DMS114 treated with DMSO at 0.1 percent for 48 hours (cell line): ENCODE results near the gene PRKG1.

Source experiments
- DNase-seq: peaks from one replicate; lab custom pipeline; 2025; ENCODE audit not compliant: unreplicated experiment; lab: John Stamatoyannopoulos, UW

The PRKG1 gene

DNA sequence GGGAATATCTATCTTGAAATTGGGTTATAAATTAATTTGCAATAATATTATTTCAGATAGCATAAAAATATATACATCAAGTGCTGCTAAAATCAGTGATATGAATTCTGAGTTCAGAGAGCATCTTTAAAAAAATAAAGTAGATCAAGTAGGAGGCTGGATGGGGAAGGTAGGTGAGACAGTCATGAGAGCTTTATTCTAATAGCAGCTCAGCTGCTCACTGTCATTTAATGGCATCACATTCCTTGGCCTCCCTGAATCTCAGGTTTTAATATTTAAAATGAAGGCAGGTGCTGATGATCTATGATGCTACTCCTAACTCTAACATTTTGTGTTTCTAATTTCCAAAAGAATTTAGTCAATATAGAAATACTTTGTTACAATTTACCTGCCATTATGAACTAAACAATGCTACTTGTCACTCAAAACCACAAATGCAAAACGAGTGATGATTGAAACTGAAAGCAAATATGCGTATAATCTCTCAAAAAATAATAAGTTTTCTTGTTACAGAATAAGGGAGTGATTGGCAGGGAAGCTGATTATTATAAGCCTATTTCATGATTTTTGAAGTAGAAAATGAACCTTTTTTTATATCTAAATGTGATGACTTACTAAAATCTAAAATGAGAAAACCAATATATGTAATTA, 772.7 kb downstream of the PRKG1 start:
- DNase-seq, result no peak

DNA sequence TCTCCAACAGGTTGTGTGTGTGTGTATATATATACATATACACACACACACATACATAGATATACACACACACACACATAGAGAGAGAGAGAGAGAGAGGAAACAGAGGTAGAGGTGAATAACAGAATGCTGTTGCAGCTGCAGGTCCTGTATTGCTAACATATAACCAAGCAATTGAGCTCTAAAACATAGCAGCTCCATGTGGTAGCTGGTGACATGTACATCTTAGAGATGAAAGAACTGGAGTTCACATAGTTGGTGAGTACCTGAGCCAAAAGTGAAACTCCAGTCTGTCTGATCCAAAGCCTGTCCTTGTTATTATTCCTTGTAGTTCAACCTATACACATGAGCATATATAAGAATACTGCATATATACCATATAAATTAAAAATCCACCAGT, 778.0 kb downstream of the PRKG1 start:
- no peak for DNase-seq

DNA sequence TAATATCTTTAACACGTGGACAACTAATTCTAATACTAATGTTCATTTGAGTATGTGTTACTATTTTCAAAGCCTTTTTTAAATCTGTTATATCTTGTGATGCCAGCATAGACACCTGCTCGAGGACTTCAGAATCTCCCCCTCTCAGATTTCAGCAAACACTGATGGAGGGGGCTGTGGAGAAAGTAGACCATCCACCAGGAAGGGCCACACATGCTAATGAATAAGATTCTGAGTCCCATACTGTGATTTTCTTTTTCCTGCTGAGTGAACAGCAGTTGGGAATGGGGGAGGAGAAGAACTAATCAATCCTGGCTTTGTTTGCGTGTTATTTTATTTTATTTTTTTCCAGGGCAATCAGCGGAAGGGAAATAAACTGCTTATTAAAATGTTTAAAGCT, 783.0 kb downstream of the PRKG1 start:
- DNase-seq, result no peak

DNA sequence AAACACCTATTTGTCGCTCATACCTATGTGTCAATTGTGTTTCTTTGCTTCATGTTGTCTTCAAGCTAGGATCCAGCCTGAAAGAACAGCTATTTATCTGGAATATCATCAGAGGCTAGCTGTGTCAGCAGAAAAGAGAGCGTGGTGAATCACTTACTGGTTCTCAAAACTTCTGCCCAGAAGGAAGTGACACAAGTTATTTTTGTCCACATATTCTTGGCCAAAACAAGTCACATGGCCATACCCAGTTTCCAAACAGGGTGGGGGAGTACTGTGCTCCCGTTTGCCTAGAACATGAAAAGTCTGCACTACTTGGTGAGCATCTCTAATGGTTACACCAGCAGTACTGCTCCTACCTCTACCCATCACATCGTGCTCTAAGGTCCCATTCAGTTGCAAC, 786.0 kb downstream of the PRKG1 start:
- DNase-seq, result no peak

DNA sequence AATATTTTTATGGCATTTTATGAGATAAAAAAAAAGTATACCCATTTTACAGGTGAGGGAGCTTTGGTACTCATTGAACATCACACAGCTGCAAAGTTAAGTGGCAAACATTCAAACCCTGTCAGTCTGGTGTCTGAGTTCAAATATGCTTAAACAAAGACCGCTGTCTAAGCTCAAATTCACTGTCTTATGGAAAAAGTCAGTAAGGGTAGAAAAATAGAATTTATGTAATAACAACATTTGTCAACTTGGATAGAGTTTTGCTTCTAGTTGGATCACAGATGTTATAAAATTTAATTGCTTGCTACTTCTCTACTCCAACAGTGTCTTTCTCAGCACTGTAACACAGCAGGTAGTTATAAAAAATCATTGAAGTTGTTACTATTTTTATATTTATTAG, 786.8 kb downstream of the PRKG1 start:
- DNase-seq, result no peak

DNA sequence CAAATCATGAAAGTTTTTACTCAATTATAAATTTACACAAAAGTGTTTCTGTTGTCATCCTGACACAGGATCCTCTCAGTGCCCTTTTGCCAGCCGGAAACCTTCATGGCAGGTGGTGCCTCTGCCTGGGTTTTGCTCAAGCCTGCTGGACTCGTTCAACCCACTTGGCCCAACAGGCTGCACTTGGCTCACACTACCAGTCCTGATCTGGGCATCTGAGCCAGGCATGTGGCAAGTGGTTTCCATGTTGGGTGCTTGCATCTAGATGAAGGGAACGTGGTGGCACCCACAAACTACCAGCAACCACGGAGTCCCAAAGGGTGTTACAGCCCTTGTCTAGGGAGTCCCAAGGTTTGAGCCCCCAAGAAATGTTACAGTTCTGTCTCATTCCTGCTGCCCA, 787.4 kb downstream of the PRKG1 start:
- DNase-seq, result no peak

DNA sequence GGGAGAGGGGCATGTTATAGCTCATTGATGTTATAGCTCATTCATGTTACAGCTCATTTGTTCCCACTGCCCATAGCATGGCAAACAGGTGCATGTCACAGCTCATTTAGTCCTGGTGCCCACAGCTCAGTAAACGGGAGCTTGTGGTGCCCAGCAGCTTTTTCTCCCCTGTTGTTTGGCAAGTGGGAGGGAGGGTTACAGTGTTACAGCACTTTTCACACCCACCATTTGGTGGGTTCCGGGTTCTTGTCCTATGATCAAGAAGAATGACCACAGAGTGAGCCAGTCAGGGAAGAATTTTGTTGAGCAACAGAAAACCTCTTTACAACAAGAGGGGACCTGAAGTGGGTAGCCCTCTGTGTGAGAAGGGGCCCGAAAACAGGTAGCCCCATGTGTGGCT, 787.9 kb downstream of the PRKG1 start:
- DNase-seq, result no peak

DNA sequence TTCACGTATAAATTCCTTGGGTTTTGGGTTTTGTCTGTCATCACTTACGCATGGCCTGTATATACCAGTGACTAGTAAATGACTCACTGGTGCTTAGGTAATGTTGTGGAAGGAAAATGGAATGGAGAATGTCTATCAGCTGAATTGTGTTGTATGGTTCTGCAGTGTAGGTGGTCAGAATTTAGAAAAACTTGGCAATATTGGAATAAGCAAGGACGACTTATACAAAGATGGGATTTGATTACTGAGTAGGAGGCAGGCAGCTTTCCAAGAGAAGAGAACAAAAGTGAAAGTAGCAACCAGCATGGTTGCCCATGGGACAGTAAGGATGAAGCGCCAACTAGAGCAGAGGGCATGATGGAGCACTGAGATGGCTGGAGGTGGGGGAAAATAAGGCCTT, 793.7 kb downstream of the PRKG1 start:
- DNase-seq, result no peak

DNA sequence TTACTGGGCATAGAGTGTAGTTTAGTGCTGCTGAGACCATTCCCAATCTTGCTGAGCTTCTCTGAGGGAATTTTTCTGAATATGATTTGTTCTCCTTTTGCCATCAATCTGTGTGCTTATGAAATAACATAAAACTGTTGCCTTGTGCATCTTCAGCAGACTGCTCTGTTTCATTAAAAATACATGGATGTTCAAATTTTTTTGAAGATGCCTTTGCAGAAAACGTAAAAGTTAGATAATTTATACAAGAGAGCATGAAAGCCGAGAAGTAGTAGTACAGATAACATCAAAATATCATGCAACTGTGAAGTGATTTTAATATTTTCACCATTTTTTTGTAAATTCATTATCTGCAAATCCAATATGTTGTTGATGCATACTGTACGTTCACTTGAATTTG, 799.8 kb downstream of the PRKG1 start:
- no peak for DNase-seq

DNA sequence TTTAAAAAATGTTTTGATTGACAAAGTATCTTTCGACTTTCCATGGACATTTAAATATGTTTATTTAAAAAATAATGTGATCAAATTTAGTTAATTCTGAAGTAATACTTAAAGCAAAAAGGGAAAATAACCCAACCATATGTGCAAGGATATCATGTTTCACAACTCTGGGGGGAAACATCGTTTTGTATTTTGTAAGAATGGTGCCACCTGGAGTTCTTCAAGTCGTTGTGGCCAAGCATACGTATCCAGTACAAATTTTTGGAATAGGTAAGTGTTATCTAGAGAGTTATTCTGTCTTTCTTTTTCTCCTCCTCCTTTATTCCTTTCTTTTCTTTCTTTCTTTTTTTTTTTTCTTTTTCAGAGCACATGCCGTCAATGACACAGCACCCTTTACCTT, 801.3 kb downstream of the PRKG1 start:
- no peak for DNase-seq

DNA sequence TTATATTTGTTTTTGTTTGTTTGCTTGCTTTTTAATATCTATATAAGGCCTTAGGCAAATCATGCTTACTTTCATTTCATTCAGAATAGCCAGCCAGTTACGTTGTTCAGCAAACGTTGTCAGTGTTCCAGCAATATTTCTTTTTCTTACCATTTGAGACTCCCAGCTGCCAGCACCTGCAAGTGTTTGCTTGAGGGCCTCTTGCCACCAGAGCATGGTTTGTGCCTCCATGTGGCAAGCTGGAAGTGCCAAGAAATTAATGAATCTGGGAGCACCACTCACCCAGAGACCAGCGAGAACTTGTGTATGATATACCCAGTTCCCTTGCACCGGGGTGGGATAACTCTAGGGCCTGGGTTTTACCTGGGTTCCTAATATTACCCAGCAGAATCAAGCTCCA, 802.2 kb downstream of the PRKG1 start:
- no peak for DNase-seq

DNA sequence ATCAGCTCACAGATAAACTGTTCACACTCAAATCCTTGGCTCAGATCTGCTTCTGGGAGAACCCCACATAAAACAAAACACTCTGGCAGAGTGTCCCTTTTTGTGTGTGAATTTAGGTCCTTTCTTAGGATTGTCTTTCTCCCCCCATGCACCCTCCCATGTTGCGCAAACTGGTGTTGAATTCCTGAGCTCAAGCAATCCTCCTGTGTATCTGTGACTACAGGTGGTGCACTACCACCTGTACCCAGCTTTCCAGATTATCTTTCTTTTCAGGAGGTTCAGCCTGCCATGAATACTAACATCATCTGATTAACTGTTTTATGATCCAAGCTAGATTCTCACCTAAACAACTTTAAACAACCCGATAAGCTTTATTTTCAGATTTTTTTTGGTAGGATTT, 802.7 kb downstream of the PRKG1 start:
- no peak for DNase-seq

DNA sequence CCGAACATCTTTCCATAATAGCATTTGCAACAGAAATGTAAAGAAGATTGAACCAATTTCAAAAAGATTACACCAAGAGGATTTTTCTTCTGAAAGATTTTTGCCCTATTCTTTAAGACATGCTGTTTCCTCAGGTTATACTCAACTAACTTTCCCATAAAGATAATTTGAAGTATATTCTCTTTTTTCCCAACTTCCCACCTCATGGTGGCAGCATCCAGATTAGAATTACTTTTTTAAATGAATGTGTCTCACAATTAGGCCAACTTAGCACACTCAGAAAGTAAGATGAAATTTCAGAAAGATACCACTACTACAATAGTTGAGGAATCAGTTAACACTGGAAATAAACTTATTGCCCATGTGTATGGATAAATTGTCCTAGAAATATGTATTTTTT, 803.3 kb downstream of the PRKG1 start:
- DNase-seq, result no peak

DNA sequence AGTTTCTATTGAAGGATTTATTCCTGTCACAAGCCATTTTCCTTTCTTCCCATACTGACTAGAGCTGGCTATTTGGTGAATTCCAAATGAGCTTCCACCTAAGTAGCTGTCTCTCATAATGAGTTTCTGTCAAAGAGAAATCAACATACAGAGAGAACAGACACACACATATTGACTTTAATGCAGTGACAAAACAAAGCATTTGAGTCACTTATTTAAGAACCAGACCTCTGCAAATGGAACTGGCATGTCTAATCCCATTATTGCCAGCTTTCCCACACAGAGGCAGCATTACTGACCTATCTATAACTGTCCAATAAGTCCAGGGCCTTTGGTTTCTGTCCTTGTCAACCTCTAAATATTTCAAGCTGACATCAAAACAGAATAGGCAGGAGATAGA, 804.4 kb downstream of the PRKG1 start:
- no peak for DNase-seq

DNA sequence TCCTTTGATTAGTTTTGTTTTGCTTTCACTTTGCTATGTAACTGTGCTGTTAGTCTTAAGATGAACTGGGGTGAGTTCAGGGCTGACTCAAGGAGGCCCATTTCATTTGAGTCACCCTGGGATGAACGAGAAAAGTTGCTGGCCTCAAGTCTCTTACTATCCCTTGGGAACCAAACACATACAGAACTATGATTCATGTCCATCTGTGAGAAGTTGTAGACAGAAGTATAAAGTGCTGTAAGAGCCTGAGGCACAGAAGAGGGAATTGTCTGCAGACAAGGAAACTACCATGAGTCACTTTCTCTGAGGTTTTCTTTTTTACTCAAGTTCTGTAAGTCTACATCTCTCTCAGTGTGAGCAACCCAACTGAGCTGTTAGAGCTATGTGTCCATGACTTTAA, 805.0 kb downstream of the PRKG1 start:
- no peak for DNase-seq

DNA sequence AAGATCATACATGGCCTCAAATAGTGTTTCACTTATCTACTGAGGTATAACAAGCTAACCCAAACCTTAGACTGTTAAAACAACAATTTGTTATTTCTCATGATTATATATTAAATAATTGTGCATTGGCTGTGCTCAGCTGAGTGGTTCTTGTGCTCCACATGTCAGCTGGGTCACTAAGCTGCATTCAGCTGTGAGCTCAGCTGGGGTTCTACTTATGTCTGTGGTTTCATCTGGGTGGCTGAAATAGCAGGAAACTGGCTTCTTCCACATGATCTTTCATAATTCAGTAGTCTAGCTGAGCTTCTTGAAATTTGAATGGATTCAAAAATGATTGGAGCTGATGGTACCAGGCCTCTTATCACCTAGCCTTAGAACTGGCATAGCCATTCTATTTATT, 806.9 kb downstream of the PRKG1 start:
- DNase-seq, result no peak

DNA sequence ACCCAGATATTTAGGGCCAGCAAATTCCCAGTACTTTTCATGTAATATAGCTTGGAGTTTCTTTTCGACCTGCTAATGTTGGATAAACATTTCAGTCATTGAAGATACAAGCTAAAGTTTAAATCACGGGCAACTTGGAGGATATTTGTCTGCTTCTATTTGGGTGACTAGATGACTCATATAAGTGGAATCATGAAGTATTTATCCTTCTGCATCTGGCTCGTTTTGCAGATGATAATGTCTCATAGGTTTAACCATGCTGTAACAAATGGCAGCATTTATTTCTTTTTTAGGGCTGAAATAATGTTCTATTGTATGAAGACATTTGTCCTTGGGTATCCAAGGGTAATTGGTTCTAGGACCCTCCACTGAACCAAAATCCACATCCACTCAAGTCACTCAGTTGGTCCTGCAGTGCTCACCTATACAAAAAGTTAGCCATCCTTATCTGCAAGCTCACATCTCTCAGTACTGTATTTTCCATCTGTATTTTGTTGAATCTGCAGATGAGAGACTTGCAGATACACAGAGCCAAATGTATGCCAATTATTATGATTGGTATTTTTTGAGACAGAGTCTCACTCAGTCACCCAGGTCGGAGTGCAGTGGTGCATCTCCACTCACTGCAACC, 812.3 kb downstream of the PRKG1 start:
- no peak for DNase-seq

DNA sequence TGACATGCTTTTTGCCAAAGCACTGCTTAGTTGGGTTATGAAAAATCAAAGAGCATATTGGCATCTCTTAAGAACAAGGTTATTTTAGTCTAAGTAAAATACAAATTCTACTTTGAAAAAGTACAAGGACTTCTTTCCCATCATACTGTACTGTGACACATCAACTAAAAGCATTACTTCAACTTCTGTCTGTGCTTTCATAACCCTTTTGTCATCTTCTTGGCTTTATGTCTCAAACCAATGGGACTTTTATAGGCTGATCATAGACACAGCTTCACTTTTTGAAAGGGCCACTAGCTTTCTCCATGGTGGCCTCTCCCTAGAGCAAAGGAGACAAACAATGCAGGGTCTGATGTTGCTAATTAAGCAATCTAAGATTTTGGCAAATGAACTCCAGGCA, 814.0 kb downstream of the PRKG1 start:
- DNase-seq, result no peak

DNA sequence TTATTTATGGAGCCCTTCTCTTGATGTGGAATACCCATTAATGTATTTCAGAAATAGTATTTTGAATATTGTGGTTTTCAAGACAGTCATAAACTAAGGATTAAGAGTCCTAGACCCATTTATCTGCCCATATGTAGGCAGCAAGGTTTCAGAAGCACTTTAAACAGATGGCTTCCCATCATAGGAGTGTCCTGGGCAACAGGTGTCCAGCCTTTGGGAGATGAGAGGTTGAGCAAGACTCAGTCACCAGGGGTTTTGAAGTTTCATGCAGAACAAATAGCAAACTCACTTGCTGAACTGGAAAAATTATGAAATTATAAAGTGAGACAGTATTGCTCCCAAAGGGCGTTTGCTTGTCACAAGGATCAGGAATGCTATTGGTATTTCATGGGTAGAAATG, 818.0 kb downstream of the PRKG1 start:
- no peak for DNase-seq

DNA sequence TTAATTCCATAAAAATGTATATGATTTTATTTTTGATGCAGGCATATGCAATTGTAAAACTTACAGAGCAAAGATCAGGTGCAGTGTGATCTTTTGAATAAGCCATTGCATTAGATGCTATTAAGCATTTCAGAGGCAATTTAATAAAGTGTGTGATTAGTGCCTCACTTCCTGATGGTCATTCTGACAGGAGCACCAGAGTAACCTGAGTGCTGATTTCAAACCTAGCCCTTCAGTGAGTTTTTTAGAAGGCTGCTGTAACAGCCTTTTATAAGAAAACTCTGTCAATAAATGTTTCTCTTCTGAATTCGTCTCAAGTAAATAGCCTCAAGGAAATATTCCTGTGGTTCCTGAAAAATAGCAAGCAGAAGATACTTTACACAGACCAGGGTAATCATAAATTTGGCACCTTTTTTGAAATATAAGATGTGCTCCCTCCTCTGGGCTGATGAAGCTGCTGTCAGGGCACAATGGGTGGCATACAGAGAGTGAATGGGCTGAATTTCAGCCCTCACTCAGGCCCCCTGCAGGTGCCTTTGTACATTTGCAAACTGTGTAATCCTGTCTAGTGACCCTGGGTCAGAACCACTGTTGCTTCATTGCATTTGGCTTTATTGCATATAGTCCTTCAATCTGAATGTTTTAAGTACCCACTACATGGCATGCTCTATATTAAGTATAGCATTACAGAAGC, 818.8 kb downstream of the PRKG1 start:
- no peak for DNase-seq

DNA sequence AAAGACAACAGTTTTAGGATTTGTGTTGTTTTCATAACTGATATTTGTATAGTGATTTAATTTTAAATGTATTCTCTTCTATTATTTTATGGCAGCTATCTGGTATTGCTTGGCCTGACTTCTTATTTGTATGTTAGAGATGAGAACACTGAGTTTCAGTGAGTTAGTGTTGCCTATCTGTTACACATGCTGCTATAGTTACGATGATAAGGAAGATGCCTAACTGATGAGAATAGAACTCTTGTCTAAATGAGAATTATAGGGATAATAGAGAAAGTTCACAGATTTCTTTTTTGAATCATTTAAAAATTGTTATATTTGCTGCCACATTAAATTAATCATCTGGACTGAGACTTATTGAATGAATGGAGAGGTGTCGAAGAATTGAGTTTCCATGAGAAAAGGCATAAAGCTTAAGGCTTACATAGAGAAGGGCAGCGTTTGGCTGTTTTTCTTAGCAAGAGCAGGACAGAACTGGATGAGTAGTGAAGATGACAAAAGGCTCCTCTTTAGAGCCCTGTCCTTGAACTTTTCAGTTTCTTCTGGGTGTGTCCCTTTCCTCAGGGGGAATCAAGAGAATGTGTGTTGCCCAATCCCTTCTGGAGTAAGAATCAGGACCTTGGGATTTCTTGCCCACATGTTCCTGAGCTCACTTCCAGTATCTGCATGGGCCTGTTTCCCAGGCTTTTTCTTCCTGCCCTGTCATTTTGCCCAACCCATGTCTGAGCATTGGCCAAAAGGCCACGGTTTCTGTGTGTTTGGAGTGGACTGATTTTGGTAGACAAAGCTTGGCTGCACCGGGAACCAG, 820.7 kb downstream of the PRKG1 start:
- DNase-seq, result no peak

DNA sequence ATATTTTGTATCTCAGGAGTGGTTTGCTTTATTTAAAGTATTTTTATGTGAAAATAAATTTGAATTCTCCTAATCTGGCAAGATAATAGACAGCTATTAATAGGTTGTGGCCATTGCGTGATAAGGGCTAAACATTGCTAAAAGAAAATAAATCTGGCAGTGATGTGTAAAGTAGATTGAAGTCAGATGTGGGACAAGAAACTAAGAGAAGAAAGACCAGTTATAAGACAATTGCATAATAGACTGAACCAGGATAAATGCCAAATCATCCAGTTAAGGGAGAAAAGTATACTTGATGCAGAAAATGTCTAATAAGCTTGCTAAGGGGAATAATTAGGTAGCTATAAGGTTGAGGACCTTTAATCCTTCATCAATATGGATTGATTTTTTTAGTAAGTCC, 822.6 kb downstream of the PRKG1 start:
- no peak for DNase-seq
